ENCODE data around the gene NCBP3.
"Not testable (repeated sequence)": the region's sequence is repeated elsewhere in the genome, so short reads cannot be mapped to it uniquely, and the experiment has no call there.

Gene NCBP3

GRCh38 chr17:3859940-3860339 lies 13.9 kb upstream of the NCBP3 start:
- Histone ChIP-seq H3K9ac (ENCODE audit: low read length) (no peak overlapping the region), H3K27ac (ENCODE audit: low read depth, low read length, poor library complexity, severe bottlenecking) (no peak overlapping the region), H3K9me2 (ENCODE audit: low read depth, low read length) (no peaks in the 10 kb centered on the region), H3K4me1 (ENCODE audit: insufficient read depth, low read length, severe bottlenecking) (no peaks in the 10 kb centered on the region), H3K4me3 (ENCODE audit: low read depth, low read length, poor library complexity, severe bottlenecking) (no peak overlapping the region), H2AFZ (ENCODE audit: low read length) (no peak overlapping the region), H3K36me3 (ENCODE audit: insufficient read depth, low read length) (no peaks in the 10 kb centered on the region), H3K27me3 (ENCODE audit: insufficient read depth, low read length) (peaks cover 8% of the 10 kb centered on the region; the same call in 1 of the 2 replicates), H3K79me2 (ENCODE audit: insufficient read depth, low read length) (no peaks in the 10 kb centered on the region), H4K20me1 (ENCODE audit: insufficient read depth, low read length) (no peaks in the 10 kb centered on the region), H3K9me3 (ENCODE audit: low read length) (no peaks in the 10 kb centered on the region), H3K4me2 (ENCODE audit: low read length) (no peak overlapping the region), H3F3A (ENCODE audit: insufficient read depth, low read length) (no peaks in the 10 kb centered on the region)
- TF ChIP-seq, protein P1, sequence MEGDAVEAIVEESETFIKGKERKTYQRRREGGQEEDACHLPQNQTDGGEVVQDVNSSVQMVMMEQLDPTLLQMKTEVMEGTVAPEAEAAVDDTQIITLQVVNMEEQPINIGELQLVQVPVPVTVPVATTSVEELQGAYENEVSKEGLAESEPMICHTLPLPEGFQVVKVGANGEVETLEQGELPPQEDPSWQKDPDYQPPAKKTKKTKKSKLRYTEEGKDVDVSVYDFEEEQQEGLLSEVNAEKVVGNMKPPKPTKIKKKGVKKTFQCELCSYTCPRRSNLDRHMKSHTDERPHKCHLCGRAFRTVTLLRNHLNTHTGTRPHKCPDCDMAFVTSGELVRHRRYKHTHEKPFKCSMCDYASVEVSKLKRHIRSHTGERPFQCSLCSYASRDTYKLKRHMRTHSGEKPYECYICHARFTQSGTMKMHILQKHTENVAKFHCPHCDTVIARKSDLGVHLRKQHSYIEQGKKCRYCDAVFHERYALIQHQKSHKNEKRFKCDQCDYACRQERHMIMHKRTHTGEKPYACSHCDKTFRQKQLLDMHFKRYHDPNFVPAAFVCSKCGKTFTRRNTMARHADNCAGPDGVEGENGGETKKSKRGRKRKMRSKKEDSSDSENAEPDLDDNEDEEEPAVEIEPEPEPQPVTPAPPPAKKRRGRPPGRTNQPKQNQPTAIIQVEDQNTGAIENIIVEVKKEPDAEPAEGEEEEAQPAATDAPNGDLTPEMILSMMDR (IDR thresholded peaks at IDR 0.05; ENCODE audit: low read length), result no peak
- no peak for TF ChIP-seq EZH2 (IDR thresholded peaks at IDR 0.05; ENCODE audit: borderline replicate concordance, low read length)

DNA sequence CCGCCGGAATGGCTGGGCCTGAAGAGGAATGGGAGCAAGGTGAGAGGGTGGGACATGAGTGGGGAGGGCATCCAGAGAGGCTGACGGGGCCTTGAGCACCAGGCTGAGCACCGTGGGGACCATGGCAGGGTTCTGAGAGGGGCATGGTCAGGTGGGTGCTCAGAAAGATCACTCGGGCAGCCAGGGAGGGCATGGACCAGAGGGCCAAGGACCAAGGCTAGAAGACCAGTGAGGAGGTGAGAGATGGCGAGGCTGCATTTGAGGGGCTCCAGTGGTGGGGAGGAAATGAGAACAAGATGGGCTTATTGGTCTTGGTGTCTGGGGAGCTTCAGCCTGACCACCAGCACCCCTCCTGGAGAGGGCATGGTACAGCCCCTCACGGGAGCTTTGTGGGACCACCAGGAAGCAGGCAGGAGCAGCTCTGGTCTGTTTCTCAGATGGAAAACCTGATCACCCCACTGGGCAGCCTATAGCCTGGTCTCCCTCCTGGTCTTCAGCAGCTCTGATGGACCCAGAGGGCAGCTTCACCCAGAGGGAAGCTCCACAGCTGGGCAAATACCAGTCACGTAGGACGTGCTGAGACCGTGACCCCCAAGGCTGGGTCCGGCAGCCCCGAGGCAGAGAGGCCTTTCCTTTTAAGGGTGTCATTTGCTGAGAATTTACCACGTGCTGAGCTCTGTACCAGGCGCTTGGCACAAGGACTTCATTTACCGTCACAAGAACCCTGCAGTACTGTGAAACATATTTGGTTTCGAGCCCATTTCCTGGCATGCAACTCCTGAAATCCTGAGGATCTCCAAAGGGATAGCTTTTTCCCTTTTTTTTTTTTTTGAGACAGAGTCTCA lies 11.4 kb upstream of the NCBP3 start:
- H3K4me2 ChIP-seq (ENCODE audit: low read length), result no peak overlapping the region
- H3K9me2 ChIP-seq (ENCODE audit: low read depth, low read length), result no peaks in the 10 kb centered on the region
- H3F3A ChIP-seq (ENCODE audit: insufficient read depth, low read length), result no peaks in the 10 kb centered on the region
- no peak overlapping the region for H3K4me3 ChIP-seq (ENCODE audit: low read depth, low read length, poor library complexity, severe bottlenecking)
- no peak overlapping the region for H3K9ac ChIP-seq (ENCODE audit: low read length)
- H3K36me3 ChIP-seq (ENCODE audit: insufficient read depth, low read length), result no peaks in the 10 kb centered on the region
- H4K20me1 ChIP-seq (ENCODE audit: insufficient read depth, low read length), result no peaks in the 10 kb centered on the region
- peaks cover 8% of the 10 kb centered on the region; the same call in 1 of the 2 replicates for H3K27me3 ChIP-seq (ENCODE audit: insufficient read depth, low read length)
- no peak overlapping the region for H3K27ac ChIP-seq (ENCODE audit: low read depth, low read length, poor library complexity, severe bottlenecking)
- no peaks in the 10 kb centered on the region for H3K4me1 ChIP-seq (ENCODE audit: insufficient read depth, low read length, severe bottlenecking)
- H3K79me2 ChIP-seq (ENCODE audit: insufficient read depth, low read length), result no peaks in the 10 kb centered on the region
- H2AFZ ChIP-seq (ENCODE audit: low read length), result no peak overlapping the region
- H3K9me3 ChIP-seq (ENCODE audit: low read length), result no peaks in the 10 kb centered on the region
- TF ChIP-seq, protein P1 (IDR thresholded peaks at IDR 0.05; ENCODE audit: low read length), result no peak
- TF ChIP-seq EZH2 (IDR thresholded peaks at IDR 0.05; ENCODE audit: borderline replicate concordance, low read length), result no peak

DNA sequence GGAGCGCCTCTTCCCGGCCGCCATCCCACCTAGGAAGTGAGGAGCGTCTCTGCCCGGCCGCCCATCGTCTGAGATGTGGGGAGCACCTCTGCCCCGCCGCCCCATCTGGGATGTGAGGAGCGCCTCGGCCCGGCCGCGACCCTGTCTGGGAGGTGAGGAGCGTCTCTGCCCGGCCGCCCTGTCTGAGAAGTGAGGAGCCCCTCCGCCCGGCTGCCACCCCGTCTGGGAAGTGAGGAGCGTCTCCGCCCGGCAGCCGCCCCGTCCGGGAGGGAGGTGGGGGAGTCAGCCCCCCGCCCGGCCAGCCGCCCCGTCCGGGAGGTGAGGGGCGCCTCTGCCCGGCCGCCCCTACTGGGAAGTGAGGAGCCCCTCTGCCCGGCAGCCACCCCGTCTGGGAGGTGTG lies 8.2 kb upstream of the NCBP3 start:
- H3K79me2 ChIP-seq (ENCODE audit: insufficient read depth, low read length), result not testable (repeated sequence)

DNA sequence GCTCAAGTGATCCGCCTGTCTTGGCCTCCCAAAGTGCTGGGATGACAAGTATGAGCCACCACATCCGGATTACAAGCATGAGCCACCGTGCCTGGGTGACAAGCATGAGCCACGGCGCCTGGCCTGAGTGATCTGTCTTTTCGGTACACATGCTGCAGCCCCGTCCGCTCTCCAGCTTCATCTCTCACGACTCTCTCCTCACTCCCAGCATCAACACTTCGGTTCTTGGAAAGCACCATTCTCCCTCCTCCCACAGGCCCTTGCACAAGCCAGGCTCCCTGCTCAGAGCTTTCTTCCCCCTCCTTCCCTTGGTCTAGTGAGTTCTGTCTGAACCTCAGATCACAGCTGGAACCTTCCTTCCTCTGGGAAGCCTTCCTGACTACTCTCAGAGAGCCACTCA lies 6.5 kb upstream of the NCBP3 start:
- H3K4me2 ChIP-seq (ENCODE audit: low read length), result no peak overlapping the region
- H3K9me2 ChIP-seq (ENCODE audit: low read depth, low read length), result no peaks in the 10 kb centered on the region
- H3K9ac ChIP-seq (ENCODE audit: low read length), result no peak overlapping the region
- no peaks in the 10 kb centered on the region for H3K9me3 ChIP-seq (ENCODE audit: low read length)
- H4K20me1 ChIP-seq (ENCODE audit: insufficient read depth, low read length), result no peaks in the 10 kb centered on the region
- no peaks in the 10 kb centered on the region for H3K79me2 ChIP-seq (ENCODE audit: insufficient read depth, low read length)
- no peaks in the 10 kb centered on the region for H3K4me1 ChIP-seq (ENCODE audit: insufficient read depth, low read length, severe bottlenecking)
- no peaks in the 10 kb centered on the region for H3K36me3 ChIP-seq (ENCODE audit: insufficient read depth, low read length)
- H3K27me3 ChIP-seq (ENCODE audit: insufficient read depth, low read length), result peaks cover 11% of the 10 kb centered on the region; the same call in 1 of the 2 replicates
- no peak for TF ChIP-seq EZH2 (IDR thresholded peaks at IDR 0.05; ENCODE audit: borderline replicate concordance, low read length)
- TF ChIP-seq, protein P1 (IDR thresholded peaks at IDR 0.05; ENCODE audit: low read length), result no peak
- H3K4me3 ChIP-seq (ENCODE audit: low read depth, low read length, poor library complexity, severe bottlenecking), result no peak overlapping the region
- no peak overlapping the region for H3K27ac ChIP-seq (ENCODE audit: low read depth, low read length, poor library complexity, severe bottlenecking)
- H3F3A ChIP-seq (ENCODE audit: insufficient read depth, low read length), result no peaks in the 10 kb centered on the region
- no peak overlapping the region for H2AFZ ChIP-seq (ENCODE audit: low read length)

More for the DNA sequence above, 8.2 kb upstream of the NCBP3 start:
- H3K36me3 ChIP-seq (ENCODE audit: insufficient read depth, low read length); H3K4me3 ChIP-seq (ENCODE audit: low read depth, low read length, poor library complexity, severe bottlenecking); H4K20me1 ChIP-seq (ENCODE audit: insufficient read depth, low read length); H3K4me1 ChIP-seq (ENCODE audit: insufficient read depth, low read length, severe bottlenecking); H3K4me2 ChIP-seq (ENCODE audit: low read length); H3K9me3 ChIP-seq (ENCODE audit: low read length); H3K27ac ChIP-seq (ENCODE audit: low read depth, low read length, poor library complexity, severe bottlenecking); H3F3A ChIP-seq (ENCODE audit: insufficient read depth, low read length); H2AFZ ChIP-seq (ENCODE audit: low read length); H3K9ac ChIP-seq (ENCODE audit: low read length); H3K9me2 ChIP-seq (ENCODE audit: low read depth, low read length): not testable (repeated sequence)
- H3K27me3 ChIP-seq (ENCODE audit: insufficient read depth, low read length), result peaks cover 13% of the 10 kb centered on the region; the same call in 1 of the 2 replicates

All from OCI-LY1 (cell line).